DMS153 treated with DMSO at 0.1 percent for 48 hours (cell line): ENCODE measurements around the gene MPRIP.

Experiments
- DNase-seq: peaks from one replicate; lab custom pipeline; 2025; ENCODE audit not compliant: unreplicated experiment; lab: John Stamatoyannopoulos, UW

The MPRIP gene

GRCh38 chr17:17084941-17085340, 42.7 kb downstream of the MPRIP start:
- DNase-seq, result no peak

GRCh38 chr17:17086585-17086984, 44.3 kb downstream of the MPRIP start:
- DNase-seq, result no peak

- DNase-seq, result no peak
Observed at GRCh38 chr17:17087424-17088015, 45.3 kb downstream of the MPRIP start.

GRCh38 chr17:17088086-17088485, 45.8 kb downstream of the MPRIP start:
- no peak for DNase-seq

GRCh38 chr17:17088541-17089525, 46.6 kb downstream of the MPRIP start:
- no peak for DNase-seq

GRCh38 chr17:17089796-17090641, 47.8 kb downstream of the MPRIP start:
- DNase-seq, result no peak

GRCh38 chr17:17090642-17091103, 48.4 kb downstream of the MPRIP start:
- no peak for DNase-seq

GRCh38 chr17:17091276-17091675, 49.0 kb downstream of the MPRIP start:
- DNase-seq, result no peak

- no peak for DNase-seq
Observed at GRCh38 chr17:17091856-17092756, 49.8 kb downstream of the MPRIP start.

- DNase-seq, result no peak
Observed at GRCh38 chr17:17093764-17094163, 51.5 kb downstream of the MPRIP start.

GRCh38 chr17:17096438-17097178, 54.4 kb downstream of the MPRIP start:
- no peak for DNase-seq

GRCh38 chr17:17097763-17098345, 55.6 kb downstream of the MPRIP start:
- DNase-seq, result no peak

GRCh38 chr17:17098551-17099179, 56.4 kb downstream of the MPRIP start:
- no peak for DNase-seq

GRCh38 chr17:17102176-17102575, 59.9 kb downstream of the MPRIP start:
- DNase-seq, result no peak

GRCh38 chr17:17103160-17103559, 60.9 kb downstream of the MPRIP start:
- no peak for DNase-seq

- no peak for DNase-seq
Observed at GRCh38 chr17:17104036-17104435, 61.8 kb downstream of the MPRIP start.

GRCh38 chr17:17104494-17104893, 62.2 kb downstream of the MPRIP start:
- DNase-seq, result no peak

GRCh38 chr17:17105976-17106375, 63.7 kb downstream of the MPRIP start:
- DNase-seq, result no peak

GRCh38 chr17:17106756-17107155, 64.5 kb downstream of the MPRIP start:
- no peak for DNase-seq
